Endodermal cell (in vitro differentiated cells): ENCODE results near the gene CTNS. TPM values are rescaled to one million over a fixed set of nuclear protein-coding genes. Genes with fewer than 3 reads are reported as not detected.
A peak's percentile ranks its signal among the peaks of the same experiment; 100 is the strongest.

Source experiments
- DNase-seq: peaks from one replicate; pipeline ENCODE4 v3.0.0-alpha.2; 2017
- H3K27ac ChIP-seq: 2 replicates; pipeline ENCODE4 v1.5.1; 2013; ENCODE audit warnings: mild to moderate bottlenecking, low read depth, low read length, moderate library complexity
- H3K27me3 ChIP-seq: 2 replicates; pipeline ENCODE4 v1.6.1; 2013; ENCODE audit warnings: mild to moderate bottlenecking, low read length, moderate library complexity; ENCODE audit not compliant: insufficient read depth, control insufficient read depth, poor library complexity, severe bottlenecking
- H3K36me3 ChIP-seq: 2 replicates; pipeline ENCODE4 v1.7.0; 2013; ENCODE audit warnings: mild to moderate bottlenecking, low read length, moderate library complexity; ENCODE audit not compliant: control insufficient read depth, insufficient read depth
- H3K4me1 ChIP-seq: one replicate; pipeline ENCODE4 v1.7.0; 2013; ENCODE audit warnings: low read length; ENCODE audit not compliant: control insufficient read depth, insufficient read depth
- H3K4me3 ChIP-seq: 2 replicates; pipeline ENCODE4 v1.5.1; 2013; ENCODE audit warnings: mild to moderate bottlenecking, low read length, moderate library complexity
- H3K9ac ChIP-seq: 2 replicates; pipeline ENCODE4 v1.6.1; 2013; ENCODE audit warnings: mild to moderate bottlenecking, low read length, moderate library complexity; ENCODE audit not compliant: poor library complexity, severe bottlenecking; ENCODE audit errors: extremely low read depth
- H3K9me3 ChIP-seq: 2 replicates; pipeline ENCODE4 v1.6.1; 2013; ENCODE audit warnings: mild to moderate bottlenecking, low read length, moderate library complexity; ENCODE audit not compliant: control insufficient read depth
- H3K27ac Mint-ChIP-seq: 2 replicates; pipeline ENCODE4 v1.8.0; 2020; ENCODE audit warnings: mixed read lengths
- H3K27me3 Mint-ChIP-seq: 2 replicates; pipeline ENCODE4 v1.8.0; 2021; ENCODE audit warnings: mild to moderate bottlenecking, mixed read lengths; ENCODE audit not compliant: insufficient read depth
- H3K36me3 Mint-ChIP-seq: 2 replicates; pipeline ENCODE4 v1.8.0; 2020; ENCODE audit warnings: low read depth, mixed read lengths
- H3K4me1 Mint-ChIP-seq: 2 replicates; pipeline ENCODE4 v1.8.0; 2020; ENCODE audit warnings: mixed read lengths
- H3K4me3 Mint-ChIP-seq: 2 replicates; pipeline ENCODE4 v1.8.0; 2020; ENCODE audit warnings: mild to moderate bottlenecking, moderate library complexity, mixed read lengths
- H3K9me3 Mint-ChIP-seq: 2 replicates; pipeline ENCODE4 v1.8.0; 2020; ENCODE audit warnings: mild to moderate bottlenecking, mixed read lengths
- WGBS, 2 experiments: methylation state at CpG; one replicate each; pipeline versions ENCODE4 v1.1.5 to v1.1.7; 2013; ENCODE audit warnings: missing lambda C conversion rate in 2 of 2, mixed read lengths in 1 of 2; ENCODE audit not compliant: insufficient coverage in 1 of 2, insufficient read length in 1 of 2; 5-methylcytosine and 5-hydroxymethylcytosine counted together
- total RNA-seq, 2 donors: library from RNA; stranded (reverse); fragmentation: NEBNext Ultra II Directional in 1 of 2; extraction: Animal tissue kit (Norgen Biotek cat#: 25700) in 1 of 2; gene quantifications; 2 replicates in 1 of 2; 3 replicates in 1 of 2; pipeline ENCODE4 v1.2.1, GENCODE V29; 2021
- TF ChIP-seq, protein P1 (sequence below): fragments of 200-600 bp; sonication (generic); conservative IDR thresholded peaks from 2 replicates; pipeline ENCODE4 v1.5.0; 2021; ENCODE audit warnings: antibody characterized with exemption, mild to moderate bottlenecking

CTNS gene
- total RNA-seq, 2 donors from 2014 or later: 17.2 to 18.8 TPM

DNA sequence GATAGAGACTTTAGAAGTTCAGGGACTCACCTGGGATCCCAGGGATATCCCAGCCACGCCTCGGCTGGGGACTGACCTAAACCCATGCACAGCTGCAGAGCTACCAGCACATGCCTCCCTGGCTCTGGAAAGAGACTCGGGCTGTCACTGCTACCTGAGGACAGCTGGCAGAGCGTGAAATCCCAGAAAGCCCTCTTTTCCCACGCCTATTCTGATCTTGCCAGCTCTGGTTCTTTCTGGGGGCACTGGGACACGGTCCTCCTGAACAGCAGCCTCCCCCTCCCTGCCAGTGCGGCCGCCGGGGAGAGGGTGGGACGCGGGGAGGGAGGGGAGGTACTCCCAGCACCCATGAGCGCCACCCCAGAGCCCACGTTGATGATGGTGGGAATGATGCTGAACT is 48.6 kb downstream of the CTNS start:
- TF ChIP-seq, protein P1, sequence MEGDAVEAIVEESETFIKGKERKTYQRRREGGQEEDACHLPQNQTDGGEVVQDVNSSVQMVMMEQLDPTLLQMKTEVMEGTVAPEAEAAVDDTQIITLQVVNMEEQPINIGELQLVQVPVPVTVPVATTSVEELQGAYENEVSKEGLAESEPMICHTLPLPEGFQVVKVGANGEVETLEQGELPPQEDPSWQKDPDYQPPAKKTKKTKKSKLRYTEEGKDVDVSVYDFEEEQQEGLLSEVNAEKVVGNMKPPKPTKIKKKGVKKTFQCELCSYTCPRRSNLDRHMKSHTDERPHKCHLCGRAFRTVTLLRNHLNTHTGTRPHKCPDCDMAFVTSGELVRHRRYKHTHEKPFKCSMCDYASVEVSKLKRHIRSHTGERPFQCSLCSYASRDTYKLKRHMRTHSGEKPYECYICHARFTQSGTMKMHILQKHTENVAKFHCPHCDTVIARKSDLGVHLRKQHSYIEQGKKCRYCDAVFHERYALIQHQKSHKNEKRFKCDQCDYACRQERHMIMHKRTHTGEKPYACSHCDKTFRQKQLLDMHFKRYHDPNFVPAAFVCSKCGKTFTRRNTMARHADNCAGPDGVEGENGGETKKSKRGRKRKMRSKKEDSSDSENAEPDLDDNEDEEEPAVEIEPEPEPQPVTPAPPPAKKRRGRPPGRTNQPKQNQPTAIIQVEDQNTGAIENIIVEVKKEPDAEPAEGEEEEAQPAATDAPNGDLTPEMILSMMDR: no peak
- H3K9me3 Mint-ChIP-seq: no peaks in the 10 kb centered on the region
- no peak overlapping the region for H3K27ac ChIP-seq
- H3K4me1 Mint-ChIP-seq: no peaks in the 10 kb centered on the region
- H3K9ac ChIP-seq: no peak overlapping the region
- H3K27ac Mint-ChIP-seq: no peak overlapping the region
- no peak overlapping the region for H3K4me3 ChIP-seq
- no peaks in the 10 kb centered on the region for H3K9me3 ChIP-seq
- H3K36me3 ChIP-seq: no peaks in the 10 kb centered on the region
- DNase-seq: peak; percentile 54
- H3K27me3 ChIP-seq: no peaks in the 10 kb centered on the region
- no peaks in the 10 kb centered on the region for H3K4me1 ChIP-seq
- 77 to 89% methylated on average over 7 to 12 of the region's 13 CpGs for WGBS, 2 experiments
- H3K36me3 Mint-ChIP-seq: no peaks in the 10 kb centered on the region
- H3K27me3 Mint-ChIP-seq: peaks cover 13% of the 10 kb centered on the region
- H3K4me3 Mint-ChIP-seq: no peak overlapping the region

DNA sequence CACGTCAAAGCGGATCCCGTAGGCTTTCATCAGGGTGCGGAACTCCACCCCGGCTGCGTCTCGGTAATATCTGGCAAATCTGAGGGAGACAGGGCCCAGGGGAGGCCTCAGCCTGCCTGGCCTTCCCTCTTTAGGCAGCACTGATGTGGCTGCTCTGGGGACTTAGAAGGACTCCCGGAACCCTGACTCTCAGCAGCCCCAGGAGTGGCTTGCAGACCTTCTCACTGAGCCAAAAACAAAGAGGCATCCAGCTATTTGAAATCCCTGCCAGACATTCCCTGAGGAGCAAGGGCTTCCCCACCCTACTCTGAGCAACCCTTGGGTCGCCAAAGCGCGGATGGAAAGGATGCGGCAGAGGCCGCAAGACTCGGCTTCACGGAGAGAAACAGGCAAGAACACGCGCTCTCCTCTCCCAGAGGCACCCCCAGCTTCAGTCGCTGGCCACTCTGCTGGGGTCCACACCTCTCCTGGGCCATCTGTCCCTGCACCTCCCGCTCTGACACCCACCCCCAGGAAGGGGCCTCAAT is 51.5 kb downstream of the CTNS start:
- H3K27ac ChIP-seq: no peak overlapping the region

DNA sequence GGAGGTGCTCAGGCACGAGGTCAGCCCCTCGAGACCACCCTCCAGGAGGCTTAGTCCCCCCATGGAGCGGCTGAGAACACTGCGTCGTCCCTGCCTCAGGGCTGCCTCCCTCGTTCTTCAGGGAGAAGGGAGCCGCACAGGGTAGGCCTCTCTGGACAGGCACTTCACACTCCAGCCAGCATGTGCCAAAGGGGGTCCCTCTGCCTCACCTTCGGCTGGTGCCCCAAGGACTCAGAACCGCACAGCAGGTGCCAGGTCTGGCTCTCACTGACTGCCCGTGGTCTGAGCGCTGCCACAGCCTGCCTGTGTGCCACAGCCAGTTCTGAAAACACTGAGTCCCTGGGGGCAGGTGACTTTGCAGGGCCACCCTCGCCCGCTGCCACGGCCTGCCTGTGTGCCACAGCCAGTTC is 52.3 kb downstream of the CTNS start:
- 72 to 81% methylated on average over 6 to 11 of the region's 14 CpGs for WGBS, 2 experiments
- H3K27ac Mint-ChIP-seq: no peak overlapping the region
- peak; percentile 54 for DNase-seq
- H3K9me3 Mint-ChIP-seq: no peaks in the 10 kb centered on the region
- no peaks in the 10 kb centered on the region for H3K36me3 Mint-ChIP-seq
- Histone ChIP-seq H3K27ac (no peak overlapping the region), H3K36me3 (no peaks in the 10 kb centered on the region), H3K27me3 (peaks cover 2% of the 10 kb centered on the region), H3K4me3 (no peak overlapping the region), H3K9ac (no peak overlapping the region), H3K9me3 (no peaks in the 10 kb centered on the region), H3K4me1 (no peaks in the 10 kb centered on the region)
- H3K4me1 Mint-ChIP-seq: no peaks in the 10 kb centered on the region
- H3K27me3 Mint-ChIP-seq: peaks cover 7% of the 10 kb centered on the region
- no peak overlapping the region for H3K4me3 Mint-ChIP-seq
- TF ChIP-seq, protein P1: no peak

More for the DNA sequence above, 51.5 kb downstream of the CTNS start:
- Histone ChIP-seq H3K9me3 (no peaks in the 10 kb centered on the region), H3K4me3 (no peak overlapping the region), H3K9ac (no peak overlapping the region), H3K27me3 (no peaks in the 10 kb centered on the region), H3K4me1 (no peaks in the 10 kb centered on the region), H3K36me3 (no peaks in the 10 kb centered on the region)
- H3K4me3 Mint-ChIP-seq: no peak overlapping the region
- DNase-seq: peak; percentile 82
- H3K27me3 Mint-ChIP-seq: peaks cover 1% of the 10 kb centered on the region
- no peak overlapping the region for H3K27ac Mint-ChIP-seq
- no peaks in the 10 kb centered on the region for H3K36me3 Mint-ChIP-seq
- TF ChIP-seq, protein P1: no peak
- H3K9me3 Mint-ChIP-seq: no peaks in the 10 kb centered on the region
- 74 to 81% methylated on average over 12 to 19 of the region's 19 CpGs for WGBS, 2 experiments
- H3K4me1 Mint-ChIP-seq: no peaks in the 10 kb centered on the region
